B cell (primary cell): Measurements from ENCODE around the gene TRIM41.

Source experiments
- CTCF ChIP-seq: fragments of 200-600 bp; IDR thresholded peaks from one replicate; pipeline ENCODE4 v1.8.0; 2022; ENCODE audit warnings: antibody characterized with exemption, mild to moderate bottlenecking
- EZH2 ChIP-seq: IDR thresholded peaks from 2 replicates; pipeline ENCODE4 v1.6.1; 2012; ENCODE audit warnings: borderline replicate concordance, low read depth, mild to moderate bottlenecking, moderate library complexity, low read length; ENCODE audit not compliant: insufficient read depth, poor library complexity, severe bottlenecking

DNA sequence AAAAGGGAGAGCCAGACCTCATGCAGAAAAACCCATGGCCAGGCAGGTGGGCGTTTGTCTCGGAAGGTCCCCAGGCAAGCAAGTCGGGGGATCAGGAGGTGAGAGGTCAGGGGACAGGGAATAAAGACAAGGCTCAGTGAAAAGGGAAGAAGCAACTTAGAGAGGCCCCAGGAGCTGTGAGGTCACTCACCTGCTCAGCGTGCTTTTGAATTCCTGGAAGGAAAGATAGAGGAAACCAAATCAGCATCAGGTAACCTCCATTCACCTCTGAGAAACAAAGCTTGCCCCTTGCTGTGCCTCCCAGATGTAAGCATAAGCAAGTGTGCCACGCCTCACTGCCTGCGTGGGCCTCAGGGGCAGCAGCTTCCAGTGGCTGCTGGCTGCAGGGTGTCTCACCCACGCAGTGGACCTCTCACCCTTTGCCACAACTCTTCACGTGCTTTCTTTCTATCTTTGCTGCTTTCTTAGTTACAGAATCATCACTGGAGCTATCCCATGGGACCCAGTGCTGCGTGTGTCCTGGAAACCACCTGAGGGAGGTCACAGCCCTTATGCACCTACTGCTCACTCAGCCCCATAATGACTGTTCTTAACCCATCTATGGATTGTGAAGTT lies 24.1 kb upstream of the TRIM41 start:
- TF ChIP-seq CTCF (no peak), EZH2 (no peak)
